ENCODE data around the gene SNHG17.

DNA sequence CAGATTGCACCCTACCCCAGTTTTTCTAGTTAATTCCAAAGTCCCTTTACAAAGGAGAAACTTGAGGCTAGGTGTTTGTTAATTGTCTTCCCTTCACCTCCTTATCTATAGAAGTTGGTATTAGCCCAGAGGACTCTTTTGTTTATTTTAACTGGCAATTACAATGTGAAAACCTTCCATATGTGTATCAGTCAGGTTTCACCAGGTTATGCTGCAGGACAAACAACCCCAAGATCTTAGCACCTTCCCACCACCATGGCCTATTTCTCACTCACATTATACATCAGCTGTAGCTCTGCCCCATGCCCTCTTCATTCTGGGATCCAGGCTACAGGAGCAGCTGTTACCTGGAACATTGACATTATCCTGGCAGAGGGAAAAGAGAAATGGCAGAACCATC lies 31.1 kb downstream of the SNHG17 start:
- no peak for TF ChIP-seq POU2F2 (IDR thresholded peaks at IDR 0.05; ENCODE audit: low read depth, low read length)
- TF ChIP-seq POLR2AphosphoS5 (IDR thresholded peaks at IDR 0.05; ENCODE audit: low read depth, low read length) = no peak

Data from GM12891 (cell line).